ENCODE measurements around the gene ABCA3. TPM values are rescaled to one million over a fixed set of nuclear protein-coding genes. Genes with fewer than 3 reads are reported as not detected.

ABCA3 gene
- total RNA-seq, 4 donors from 2014 or later, result 3.4 to 8.6 (median 3.7) TPM

- H3K27me3 ChIP-seq, result peaks cover 38% of the 10 kb centered on the region
- H3K4me3 ChIP-seq, result no peak overlapping the region
- WGBS, 2 donors (ENCODE audit: low coverage in 1 of 2), result 73 to 89% methylated on average over 3 to 15 of the region's 15 CpGs
- no peaks in the 10 kb centered on the region for H3K9me3 ChIP-seq
- in situ Hi-C loops (cut with MboI; ENCODE audit: low pct_ligation_motif_present in 1 of 4, low pct_unique_long_range_greater_than_20kb in 1 of 4, low sequenced_read_pairs in 3 of 4) (loop anchor here in 2 of 4 donors (25.0 kb wide), 1 partner anchor 150 kb away; the partner anchor contains the start of gene TBC1D24 (in 2 of the 2)), intact Hi-C loops (cut with DNase I; ENCODE audit: low total_unique reads) (no loop called here)
- DNase-seq, result no peak
- H3K4me1 ChIP-seq, result peaks cover 0 to 23% (median 14%) of the 10 kb centered on the region in 4 donors
- no peaks in the 10 kb centered on the region for H3K36me3 ChIP-seq
- TF ChIP-seq CTCF (IDR thresholded peaks at IDR 0.05), result no peak
- TF ChIP-seq POLR2A (IDR thresholded peaks at IDR 0.05), result no peak
- no peak for TF ChIP-seq POLR2AphosphoS5 (IDR thresholded peaks at IDR 0.05)
- TF ChIP-seq EP300 (IDR thresholded peaks at IDR 0.05; ENCODE audit: low read depth), result no peak
- no peak overlapping the region for H3K27ac ChIP-seq
These were observed 2.9 kb downstream of the ABCA3 start for GRCh38 chr16:2337431-2338296.

DNA sequence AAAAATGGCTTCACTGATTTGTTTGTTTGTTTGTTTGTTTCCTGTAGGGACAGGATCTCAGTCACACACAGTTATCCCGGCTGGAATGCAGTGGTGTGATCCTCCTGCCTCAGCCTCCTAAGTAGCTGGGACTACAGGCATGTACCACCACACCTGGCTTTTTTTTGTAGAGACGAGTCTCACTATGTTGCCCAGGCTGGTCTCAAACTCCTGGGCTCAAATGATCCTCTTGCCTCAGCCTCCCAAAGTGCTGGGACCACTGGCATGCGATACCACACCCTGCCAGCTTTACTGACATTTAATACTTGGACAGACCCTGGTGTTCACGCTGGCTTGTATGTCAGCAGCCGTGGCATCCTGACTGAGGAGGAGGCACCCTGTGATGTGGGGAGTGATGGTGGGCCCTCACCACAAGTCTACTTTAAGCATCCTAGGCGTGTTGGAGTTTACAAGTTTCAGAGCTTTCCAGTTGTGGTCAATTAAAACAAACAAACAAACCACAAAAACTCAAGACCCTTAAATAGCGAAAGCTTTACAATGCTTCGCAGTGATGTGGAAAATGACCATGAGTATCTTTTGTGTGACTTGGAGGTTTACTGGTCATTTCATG, 5.1 kb downstream of the ABCA3 start:
- H3K27ac ChIP-seq, result no peak overlapping the region
- no peaks in the 10 kb centered on the region for H3K9me3 ChIP-seq
- no peak for TF ChIP-seq POLR2A (IDR thresholded peaks at IDR 0.05)
- TF ChIP-seq CTCF (IDR thresholded peaks at IDR 0.05), result no peak
- no peak for TF ChIP-seq POLR2AphosphoS5 (IDR thresholded peaks at IDR 0.05)
- no peak for TF ChIP-seq EP300 (IDR thresholded peaks at IDR 0.05; ENCODE audit: low read depth)
- peaks cover 21% of the 10 kb centered on the region for H3K27me3 ChIP-seq
- WGBS, 2 donors (ENCODE audit: low coverage in 1 of 2), result 54 to 75% methylated on average over 2 to 8 of the region's 8 CpGs
- intact Hi-C loops (cut with DNase I; ENCODE audit: low total_unique reads), result no loop called here
- in situ Hi-C loops (cut with MboI; ENCODE audit: low pct_ligation_motif_present in 1 of 4, low pct_unique_long_range_greater_than_20kb in 1 of 4, low sequenced_read_pairs in 3 of 4), result loop anchor here in 2 of 4 donors (25.0 kb wide), 1 partner anchor 152 kb away; the partner anchor contains the start of gene TBC1D24 (in 2 of the 2)
- H3K36me3 ChIP-seq, result no peaks in the 10 kb centered on the region
- no peak overlapping the region for H3K4me3 ChIP-seq
- peaks cover 0 to 12% (median 9%) of the 10 kb centered on the region in 4 donors for H3K4me1 ChIP-seq
- DNase-seq, result no peak

GRCh38 chr16:2333772-2334379, 6.7 kb downstream of the ABCA3 start:
- H3K36me3 ChIP-seq, result no peaks in the 10 kb centered on the region
- H3K27me3 ChIP-seq, result peaks cover 11% of the 10 kb centered on the region
- H3K27ac ChIP-seq, result no peak overlapping the region
- no peaks in the 10 kb centered on the region for H3K9me3 ChIP-seq
- WGBS, 2 donors (ENCODE audit: low coverage in 1 of 2), result 84 to 87% methylated on average over 13 to 17 of the region's 17 CpGs
- peaks cover 0 to under 1% (median 0%) of the 10 kb centered on the region in 4 donors for H3K4me1 ChIP-seq
- H3K4me3 ChIP-seq, result no peak overlapping the region
- DNase-seq, result no peak
- intact Hi-C loops (cut with DNase I; ENCODE audit: low total_unique reads) (no loop called here), in situ Hi-C loops (cut with MboI; ENCODE audit: low pct_ligation_motif_present in 1 of 4, low pct_unique_long_range_greater_than_20kb in 1 of 4, low sequenced_read_pairs in 3 of 4) (loop anchor here in 2 of 4 donors (25.0 kb wide), 1 partner anchor 153 kb away; the partner anchor contains the start of gene TBC1D24 (in 2 of the 2))
- TF ChIP-seq POLR2AphosphoS5 (IDR thresholded peaks at IDR 0.05) (no peak), POLR2A (IDR thresholded peaks at IDR 0.05) (no peak)

- in situ Hi-C loops (cut with MboI; ENCODE audit: low pct_ligation_motif_present in 1 of 4, low pct_unique_long_range_greater_than_20kb in 1 of 4, low sequenced_read_pairs in 3 of 4) (loop anchor here in 2 of 4 donors (25.0 kb wide), 1 partner anchor 154 kb away; the partner anchor contains the start of gene TBC1D24 (in 2 of the 2)), intact Hi-C loops (cut with DNase I; ENCODE audit: low total_unique reads) (no loop called here)
- WGBS, 2 donors (ENCODE audit: low coverage in 1 of 2), result 94 to 100% methylated on average over 3 to 9 of the region's 9 CpGs
- H3K4me1 ChIP-seq, result no peaks in the 10 kb centered on the region
- DNase-seq, result no peak
- H3K36me3 ChIP-seq, result no peaks in the 10 kb centered on the region
- no peak overlapping the region for H3K27ac ChIP-seq
- no peak for TF ChIP-seq POLR2AphosphoS5 (IDR thresholded peaks at IDR 0.05)
- no peak for TF ChIP-seq CTCF (IDR thresholded peaks at IDR 0.05)
- TF ChIP-seq EP300 (IDR thresholded peaks at IDR 0.05; ENCODE audit: low read depth), result no peak
- TF ChIP-seq POLR2A (IDR thresholded peaks at IDR 0.05), result no peak
- H3K4me3 ChIP-seq, result no peak overlapping the region
- peaks cover 4% of the 10 kb centered on the region for H3K27me3 ChIP-seq
- no peaks in the 10 kb centered on the region for H3K9me3 ChIP-seq
These were observed 7.3 kb downstream of the ABCA3 start for GRCh38 chr16:2333231-2333630.
